SK-N-SH treated with all-trans-retinoic acid at 6 μM for 48 hours (cell line): ENCODE data around the gene DENND1B.

Source experiments
- ATAC-seq: fragments of 200-7000 bp; cut with Tn5 transposase; 3 replicates; pipeline ENCODE4 v1.9.1; 2020; ENCODE audit warnings: mild to moderate bottlenecking, moderate library complexity
- ARNTL ChIP-seq: fragments of 450-650 bp; formaldehyde crosslinking; IDR thresholded peaks from 2 replicates; pipeline ENCODE4 v1.5.0; 2020; ENCODE audit warnings: low read depth, mild to moderate bottlenecking, moderate library complexity, borderline replicate concordance
- BACH2 ChIP-seq: fragments of 250-450 bp; sonication (Bioruptor Pico); IDR thresholded peaks from 2 replicates; pipeline ENCODE4 v1.9.0; 2021; ENCODE audit warnings: mild to moderate bottlenecking, borderline replicate concordance
- CSDC2 ChIP-seq: fragments of 250-450 bp; sonication (Bioruptor Pico); IDR thresholded peaks from 2 replicates; pipeline ENCODE4 v1.5.0; 2020; ENCODE audit warnings: mild to moderate bottlenecking, moderate library complexity
- ESRRG ChIP-seq: fragments of 250-450 bp; sonication (Bioruptor Pico); IDR thresholded peaks from 2 replicates; pipeline ENCODE4 v1.6.1; 2021; ENCODE audit warnings: mild to moderate bottlenecking
- GLIS3 ChIP-seq: fragments of 250-450 bp; sonication (Bioruptor Pico); IDR thresholded peaks from 2 replicates; pipeline ENCODE4 v1.5.0; 2020; ENCODE audit warnings: mild to moderate bottlenecking, moderate library complexity
- ISL1 ChIP-seq: fragments of 250-450 bp; sonication (Bioruptor Pico); IDR thresholded peaks from 2 replicates; pipeline ENCODE4 v2.1.2; 2022; ENCODE audit warnings: mild to moderate bottlenecking, moderate library complexity
- OSR1 ChIP-seq: fragments of 250-450 bp; sonication (Bioruptor Pico); IDR thresholded peaks from 2 replicates; pipeline ENCODE4 v1.8.0; 2022; ENCODE audit warnings: moderate library complexity, mild to moderate bottlenecking, inconsistent platforms
- PPARA ChIP-seq: fragments of 250-450 bp; sonication (Bioruptor Pico); IDR thresholded peaks from 2 replicates; pipeline ENCODE4 v1.5.0; 2020; ENCODE audit warnings: mild to moderate bottlenecking, borderline replicate concordance
- RARB ChIP-seq: fragments of 250-450 bp; sonication (Bioruptor Pico); IDR thresholded peaks from 2 replicates; pipeline ENCODE4 v1.8.0; 2021; ENCODE audit warnings: mild to moderate bottlenecking, moderate library complexity
- SNAI2 ChIP-seq: fragments of 250-450 bp; sonication (Bioruptor Pico); IDR thresholded peaks from 2 replicates; pipeline ENCODE4 v1.5.0; 2020; ENCODE audit warnings: mild to moderate bottlenecking, moderate library complexity
- TCF4 ChIP-seq: fragments of 250-450 bp; sonication (Bioruptor Pico); IDR thresholded peaks from 2 replicates; pipeline ENCODE4 v1.8.0; 2021; ENCODE audit warnings: mild to moderate bottlenecking, moderate library complexity, borderline replicate concordance
- TOX ChIP-seq: fragments of 250-450 bp; sonication (Bioruptor Pico); IDR thresholded peaks from 2 replicates; pipeline ENCODE4 v1.8.0; 2021; ENCODE audit warnings: mild to moderate bottlenecking, moderate library complexity, borderline replicate concordance
- ZFP30 ChIP-seq: fragments of 450-650 bp; formaldehyde crosslinking; IDR thresholded peaks from 2 replicates; pipeline ENCODE4 v1.5.0; 2022; ENCODE audit warnings: mild to moderate bottlenecking, moderate library complexity
- ZNF565 ChIP-seq: fragments of 450-650 bp; formaldehyde crosslinking; conservative IDR thresholded peaks from 2 replicates; pipeline ENCODE4 v1.5.0; 2020; ENCODE audit warnings: low read depth, mild to moderate bottlenecking, moderate library complexity
- ZNF70 ChIP-seq: fragments of 450-650 bp; formaldehyde crosslinking; IDR thresholded peaks from 2 replicates; pipeline ENCODE4 v1.5.0; 2020; ENCODE audit warnings: mild to moderate bottlenecking, moderate library complexity
- ZNF8 ChIP-seq: fragments of 450-650 bp; formaldehyde crosslinking; IDR thresholded peaks from 2 replicates; pipeline ENCODE4 v1.5.0; 2020; ENCODE audit warnings: mild to moderate bottlenecking, moderate library complexity
- TF ChIP-seq, protein P1 (sequence below): fragments of 250-450 bp; sonication (Bioruptor Pico); IDR thresholded peaks from 2 replicates; pipeline ENCODE4 v1.8.0; 2020; ENCODE audit warnings: mild to moderate bottlenecking, moderate library complexity, borderline replicate concordance
- TF ChIP-seq, protein P2 (sequence below): fragments of 250-450 bp; sonication (Bioruptor Pico); IDR thresholded peaks from 2 replicates; pipeline ENCODE4 v1.5.1; 2021; ENCODE audit warnings: mild to moderate bottlenecking, moderate library complexity
- TF ChIP-seq, protein P3 (sequence below): fragments of 250-450 bp; sonication (Bioruptor Pico); IDR thresholded peaks from 2 replicates; pipeline ENCODE4 v1.5.0; 2020; ENCODE audit warnings: mild to moderate bottlenecking, moderate library complexity
- TF ChIP-seq, protein P4 (sequence below): fragments of 250-450 bp; sonication (Bioruptor Pico); IDR thresholded peaks from 2 replicates; pipeline ENCODE4 v1.8.0; 2021; ENCODE audit warnings: low read depth, mild to moderate bottlenecking, moderate library complexity, borderline replicate concordance

The DENND1B gene

DNA sequence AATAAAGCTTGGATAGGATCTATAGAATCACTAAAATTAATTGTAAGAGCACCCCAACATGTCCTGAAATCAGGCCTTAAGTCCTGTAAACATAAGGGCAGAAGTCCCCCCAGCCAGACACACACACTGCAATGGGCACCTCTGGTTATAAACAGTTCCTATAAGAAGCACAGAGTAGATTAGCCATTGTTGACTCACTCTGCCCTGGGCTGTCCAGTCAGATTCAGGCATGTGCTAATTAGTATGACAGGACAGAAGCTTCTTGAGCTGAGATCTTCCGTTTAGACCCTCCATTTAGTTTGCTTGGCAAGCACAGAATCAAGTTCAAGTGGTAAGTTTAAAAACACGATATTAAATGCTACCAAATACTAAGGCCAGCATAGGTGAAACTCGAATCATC, 11.8 kb upstream of the DENND1B start:
- TF ChIP-seq ARNTL (CRISPR knock-in tag) (no peak), ZNF8 (CRISPR knock-in tag) (no peak), ESRRG (CRISPR knock-in tag) (no peak), SNAI2 (no peak), BACH2 (CRISPR knock-in tag) (no peak), CSDC2 (CRISPR knock-in tag) (no peak), ZFP30 (CRISPR knock-in tag) (no peak), PPARA (CRISPR knock-in tag) (no peak)
- TF ChIP-seq, protein P1, sequence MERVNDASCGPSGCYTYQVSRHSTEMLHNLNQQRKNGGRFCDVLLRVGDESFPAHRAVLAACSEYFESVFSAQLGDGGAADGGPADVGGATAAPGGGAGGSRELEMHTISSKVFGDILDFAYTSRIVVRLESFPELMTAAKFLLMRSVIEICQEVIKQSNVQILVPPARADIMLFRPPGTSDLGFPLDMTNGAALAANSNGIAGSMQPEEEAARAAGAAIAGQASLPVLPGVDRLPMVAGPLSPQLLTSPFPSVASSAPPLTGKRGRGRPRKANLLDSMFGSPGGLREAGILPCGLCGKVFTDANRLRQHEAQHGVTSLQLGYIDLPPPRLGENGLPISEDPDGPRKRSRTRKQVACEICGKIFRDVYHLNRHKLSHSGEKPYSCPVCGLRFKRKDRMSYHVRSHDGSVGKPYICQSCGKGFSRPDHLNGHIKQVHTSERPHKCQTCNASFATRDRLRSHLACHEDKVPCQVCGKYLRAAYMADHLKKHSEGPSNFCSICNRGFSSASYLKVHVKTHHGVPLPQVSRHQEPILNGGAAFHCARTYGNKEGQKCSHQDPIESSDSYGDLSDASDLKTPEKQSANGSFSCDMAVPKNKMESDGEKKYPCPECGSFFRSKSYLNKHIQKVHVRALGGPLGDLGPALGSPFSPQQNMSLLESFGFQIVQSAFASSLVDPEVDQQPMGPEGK (CRISPR knock-in tag): no peak
- TF ChIP-seq, protein P2, sequence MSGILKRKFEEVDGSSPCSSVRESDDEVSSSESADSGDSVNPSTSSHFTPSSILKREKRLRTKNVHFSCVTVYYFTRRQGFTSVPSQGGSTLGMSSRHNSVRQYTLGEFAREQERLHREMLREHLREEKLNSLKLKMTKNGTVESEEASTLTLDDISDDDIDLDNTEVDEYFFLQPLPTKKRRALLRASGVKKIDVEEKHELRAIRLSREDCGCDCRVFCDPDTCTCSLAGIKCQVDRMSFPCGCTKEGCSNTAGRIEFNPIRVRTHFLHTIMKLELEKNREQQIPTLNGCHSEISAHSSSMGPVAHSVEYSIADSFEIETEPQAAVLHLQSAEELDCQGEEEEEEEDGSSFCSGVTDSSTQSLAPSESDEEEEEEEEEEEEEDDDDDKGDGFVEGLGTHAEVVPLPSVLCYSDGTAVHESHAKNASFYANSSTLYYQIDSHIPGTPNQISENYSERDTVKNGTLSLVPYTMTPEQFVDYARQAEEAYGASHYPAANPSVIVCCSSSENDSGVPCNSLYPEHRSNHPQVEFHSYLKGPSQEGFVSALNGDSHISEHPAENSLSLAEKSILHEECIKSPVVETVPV (CRISPR knock-in tag): no peak
- TF ChIP-seq, protein P3, sequence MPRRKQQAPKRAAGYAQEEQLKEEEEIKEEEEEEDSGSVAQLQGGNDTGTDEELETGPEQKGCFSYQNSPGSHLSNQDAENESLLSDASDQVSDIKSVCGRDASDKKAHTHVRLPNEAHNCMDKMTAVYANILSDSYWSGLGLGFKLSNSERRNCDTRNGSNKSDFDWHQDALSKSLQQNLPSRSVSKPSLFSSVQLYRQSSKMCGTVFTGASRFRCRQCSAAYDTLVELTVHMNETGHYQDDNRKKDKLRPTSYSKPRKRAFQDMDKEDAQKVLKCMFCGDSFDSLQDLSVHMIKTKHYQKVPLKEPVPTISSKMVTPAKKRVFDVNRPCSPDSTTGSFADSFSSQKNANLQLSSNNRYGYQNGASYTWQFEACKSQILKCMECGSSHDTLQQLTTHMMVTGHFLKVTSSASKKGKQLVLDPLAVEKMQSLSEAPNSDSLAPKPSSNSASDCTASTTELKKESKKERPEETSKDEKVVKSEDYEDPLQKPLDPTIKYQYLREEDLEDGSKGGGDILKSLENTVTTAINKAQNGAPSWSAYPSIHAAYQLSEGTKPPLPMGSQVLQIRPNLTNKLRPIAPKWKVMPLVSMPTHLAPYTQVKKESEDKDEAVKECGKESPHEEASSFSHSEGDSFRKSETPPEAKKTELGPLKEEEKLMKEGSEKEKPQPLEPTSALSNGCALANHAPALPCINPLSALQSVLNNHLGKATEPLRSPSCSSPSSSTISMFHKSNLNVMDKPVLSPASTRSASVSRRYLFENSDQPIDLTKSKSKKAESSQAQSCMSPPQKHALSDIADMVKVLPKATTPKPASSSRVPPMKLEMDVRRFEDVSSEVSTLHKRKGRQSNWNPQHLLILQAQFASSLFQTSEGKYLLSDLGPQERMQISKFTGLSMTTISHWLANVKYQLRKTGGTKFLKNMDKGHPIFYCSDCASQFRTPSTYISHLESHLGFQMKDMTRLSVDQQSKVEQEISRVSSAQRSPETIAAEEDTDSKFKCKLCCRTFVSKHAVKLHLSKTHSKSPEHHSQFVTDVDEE: no peak
- peak; percentile 46; the same call in 2 of the 3 replicates for ATAC-seq

DNA sequence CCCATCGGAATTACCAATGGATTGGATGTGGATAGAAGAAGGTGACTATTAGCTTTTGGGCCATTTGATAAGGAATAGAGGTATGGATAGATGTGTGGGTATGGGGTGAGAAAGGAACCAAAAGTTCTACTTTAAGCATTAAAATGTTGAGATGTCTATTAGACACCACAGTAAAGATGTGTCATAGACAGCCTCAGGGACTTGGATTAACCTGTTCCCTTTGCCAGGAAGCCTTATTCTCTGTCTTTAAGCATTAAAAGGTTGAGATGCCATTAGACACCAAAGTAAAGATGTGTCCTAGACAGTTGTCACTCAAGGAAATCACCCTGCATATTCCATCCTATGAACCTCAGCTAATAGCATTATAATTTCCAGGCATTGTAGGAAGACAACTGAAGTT, 11.0 kb upstream of the DENND1B start:
- no peak for ATAC-seq
- TF ChIP-seq, protein P1 (CRISPR knock-in tag): no peak
- TF ChIP-seq RARB (CRISPR knock-in tag): no peak
- TF ChIP-seq BACH2 (CRISPR knock-in tag): no peak

DNA sequence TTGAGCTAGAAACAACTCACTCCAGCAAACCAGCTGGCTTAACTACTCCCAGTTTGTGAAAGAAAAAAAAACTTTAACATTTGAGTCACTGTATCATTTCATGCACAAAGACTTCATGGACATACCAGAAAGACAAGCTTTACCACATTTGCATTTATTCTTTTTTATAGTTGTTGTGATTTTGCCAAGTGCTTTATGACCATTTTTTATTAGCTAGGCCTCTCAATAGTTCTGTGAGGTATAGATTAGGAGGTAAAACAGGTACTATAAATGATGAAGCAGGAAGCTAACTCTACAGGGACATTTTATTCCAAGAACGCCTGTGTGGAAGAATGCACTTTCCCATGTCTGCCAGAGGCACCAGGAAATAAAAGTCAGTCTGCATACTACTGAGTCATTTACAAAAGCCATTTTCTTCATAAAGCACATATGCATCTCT, 8.2 kb upstream of the DENND1B start:
- peak; percentile 68 for ATAC-seq
- no peak for TF ChIP-seq ISL1 (CRISPR knock-in tag)
- no peak for TF ChIP-seq TOX (CRISPR knock-in tag)
- no peak for TF ChIP-seq ARNTL (CRISPR knock-in tag)
- no peak for TF ChIP-seq OSR1
- no peak for TF ChIP-seq ZNF8 (CRISPR knock-in tag)
- no peak for TF ChIP-seq BACH2 (CRISPR knock-in tag)
- TF ChIP-seq RARB (CRISPR knock-in tag): no peak
- TF ChIP-seq, protein P2 (CRISPR knock-in tag): no peak
- TF ChIP-seq ZFP30 (CRISPR knock-in tag): no peak
- TF ChIP-seq, protein P4, sequence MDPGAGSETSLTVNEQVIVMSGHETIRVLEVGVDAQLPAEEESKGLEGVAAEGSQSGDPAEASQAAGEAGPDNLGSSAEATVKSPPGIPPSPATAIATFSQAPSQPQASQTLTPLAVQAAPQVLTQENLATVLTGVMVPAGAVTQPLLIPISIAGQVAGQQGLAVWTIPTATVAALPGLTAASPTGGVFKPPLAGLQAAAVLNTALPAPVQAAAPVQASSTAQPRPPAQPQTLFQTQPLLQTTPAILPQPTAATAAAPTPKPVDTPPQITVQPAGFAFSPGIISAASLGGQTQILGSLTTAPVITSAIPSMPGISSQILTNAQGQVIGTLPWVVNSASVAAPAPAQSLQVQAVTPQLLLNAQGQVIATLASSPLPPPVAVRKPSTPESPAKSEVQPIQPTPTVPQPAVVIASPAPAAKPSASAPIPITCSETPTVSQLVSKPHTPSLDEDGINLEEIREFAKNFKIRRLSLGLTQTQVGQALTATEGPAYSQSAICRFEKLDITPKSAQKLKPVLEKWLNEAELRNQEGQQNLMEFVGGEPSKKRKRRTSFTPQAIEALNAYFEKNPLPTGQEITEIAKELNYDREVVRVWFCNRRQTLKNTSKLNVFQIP (CRISPR knock-in tag): no peak
- TF ChIP-seq, protein P1 (CRISPR knock-in tag): no peak
- no peak for TF ChIP-seq TCF4 (CRISPR knock-in tag)
- TF ChIP-seq GLIS3 (CRISPR knock-in tag): no peak
- TF ChIP-seq ZNF565: no peak
- TF ChIP-seq ESRRG (CRISPR knock-in tag): no peak
- TF ChIP-seq, protein P3: no peak
- no peak for TF ChIP-seq ZNF70 (CRISPR knock-in tag)
